ENCODE data around the gene NOTCH1. TPM values are rescaled to one million over a fixed set of nuclear protein-coding genes. Genes with fewer than 3 reads are reported as not detected.

The NOTCH1 gene
- total and polyA plus RNA-seq, 2 of the 8 experiments (the other 6 are each of a cell fraction or from before 2014, with no cell fraction given), result 6.9 to 55.6 TPM

DNA sequence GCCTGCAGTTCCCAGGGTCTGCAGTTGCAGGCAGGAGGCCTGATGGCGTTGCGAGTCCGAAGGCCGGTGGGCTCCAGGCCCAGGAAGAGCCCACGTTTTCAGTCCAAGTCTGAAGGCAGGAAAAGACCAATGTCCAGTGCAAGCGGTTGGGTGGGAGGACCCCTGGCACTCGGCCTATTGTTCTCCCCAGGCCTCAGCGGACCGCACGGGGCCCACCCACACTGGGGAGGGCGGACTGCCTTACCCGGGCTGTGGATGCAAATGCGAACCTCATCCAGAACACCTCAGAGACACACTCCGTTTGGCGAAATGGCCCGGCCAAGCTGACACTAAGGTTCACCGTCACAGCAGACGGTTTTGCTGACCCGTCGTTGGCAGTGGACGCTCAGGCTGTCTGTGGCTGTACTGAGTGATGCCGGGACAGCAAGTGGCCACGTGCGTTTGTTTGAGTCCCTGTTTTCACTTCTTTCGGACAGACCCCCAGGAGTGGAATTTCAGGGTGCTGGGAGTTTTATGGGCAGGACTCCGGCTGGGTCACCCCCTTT lies 52.8 kb downstream of the NOTCH1 start (continued):
- TF ChIP-seq CHD1 (IDR thresholded peaks at IDR 0.05; ENCODE audit: low read depth, low read length) (no peak), TAF7 (optimal IDR thresholded peaks at IDR 0.05; ENCODE audit: borderline replicate concordance, low read depth, low read length) (no peak), SIRT6 (IDR thresholded peaks at IDR 0.05; ENCODE audit: low read length) (no peak), TCF12 (IDR thresholded peaks at IDR 0.05; ENCODE audit: low read depth, low read length) (no peak), JUND (IDR thresholded peaks at IDR 0.05; ENCODE audit: low read length) (no peak), SRF (IDR thresholded peaks at IDR 0.05; ENCODE audit: low read depth, low read length) (no peak)
